GM21526 (cell line): ENCODE results near the gene STC2.

Source experiments
- ATAC-seq: cut with Tn5 transposase; IDR thresholded peaks from one replicate; pipeline ENCODE4 v1.9.1; 2021; ENCODE audit warnings: moderate library complexity; ENCODE audit not compliant: unreplicated experiment, low FRiP score

The STC2 gene

DNA sequence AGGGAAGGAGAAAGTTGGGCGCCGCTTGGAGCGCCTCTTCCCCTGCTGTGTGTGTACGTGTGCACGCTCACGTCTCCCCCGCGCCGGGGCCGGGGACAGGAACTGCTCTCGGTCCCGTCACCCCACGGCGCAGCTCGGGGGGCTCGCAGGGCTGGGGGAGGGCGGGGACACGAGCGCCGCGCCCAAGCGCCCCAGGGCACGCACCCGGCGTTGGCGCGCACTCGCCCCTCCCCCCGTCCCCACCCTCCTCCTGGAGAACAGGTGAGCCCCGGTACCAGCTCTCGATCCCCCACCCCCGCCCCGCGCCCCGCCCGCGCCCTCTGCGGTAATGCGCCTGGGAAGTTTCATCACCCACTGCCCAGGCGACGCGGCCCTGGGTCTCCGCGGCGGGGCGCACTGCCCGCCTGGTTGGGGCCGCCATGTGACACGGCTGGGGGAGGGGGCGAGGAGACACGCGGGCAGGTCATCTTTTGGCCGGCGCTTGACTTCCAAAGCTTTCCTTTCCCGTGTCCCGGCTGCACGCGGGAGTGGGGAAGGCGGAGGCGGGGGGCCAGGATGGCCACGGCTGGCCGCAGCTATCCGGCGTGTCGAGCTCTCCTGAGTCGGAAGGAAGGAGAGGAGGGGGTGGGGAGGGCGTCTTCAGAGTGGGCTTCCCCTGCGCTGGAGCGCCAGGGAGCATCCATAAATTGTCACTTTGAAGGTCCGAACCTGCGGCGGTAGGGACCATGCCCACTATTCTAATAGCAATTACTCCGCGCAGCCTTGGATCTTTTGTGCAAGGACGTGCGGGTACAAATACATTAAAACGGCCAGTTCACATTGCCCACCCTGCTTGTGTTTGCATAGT, 1.5 kb upstream of the STC2 start:
- ATAC-seq, result no peak

- ATAC-seq, result no peak
Observed at GRCh38 chr5:173328844-173329490, 753 bp upstream of the STC2 start.

DNA sequence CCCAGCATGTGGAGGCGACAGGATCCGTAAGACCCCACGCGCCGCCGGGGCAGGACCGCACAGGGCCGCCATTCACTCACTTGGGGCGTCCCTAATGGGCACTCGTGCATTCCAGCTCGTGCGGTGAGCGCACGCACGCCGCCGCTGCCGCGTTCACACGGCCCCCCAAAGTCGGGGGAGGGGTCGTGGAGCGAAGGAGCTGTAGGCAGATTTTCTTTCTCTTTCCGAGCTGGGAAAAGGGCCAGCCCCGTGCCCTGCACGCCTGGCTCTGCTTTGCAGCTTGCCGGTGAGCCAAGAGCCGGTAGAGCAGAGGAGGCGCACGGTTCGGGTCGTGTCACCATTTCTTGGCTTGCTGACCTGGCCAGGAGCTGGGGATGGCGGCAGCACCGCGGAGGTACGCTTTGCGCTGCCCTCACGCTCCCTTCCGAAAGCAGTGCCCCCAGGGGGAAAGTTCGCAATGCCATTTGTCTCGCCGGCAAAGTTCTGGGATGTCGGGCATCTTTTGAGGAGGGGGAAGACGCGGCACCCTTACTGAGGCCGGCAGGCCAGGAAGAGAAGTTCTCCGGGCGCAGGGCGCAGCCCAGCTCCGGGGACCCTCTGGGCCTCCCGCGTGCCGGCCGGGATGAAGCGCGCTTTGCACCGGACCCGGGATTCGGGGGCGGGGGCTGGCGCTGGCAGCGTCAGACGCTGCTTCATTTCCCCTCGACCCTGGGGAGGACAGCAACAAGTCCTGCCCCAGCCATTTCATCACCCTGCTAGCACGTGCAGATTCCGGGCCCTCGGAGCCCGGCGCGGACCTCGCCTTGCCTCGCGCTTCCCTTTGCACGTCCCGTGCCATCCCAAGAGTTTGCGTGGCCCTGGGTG, 898 bp downstream of the STC2 start:
- ATAC-seq, result no peak

DNA sequence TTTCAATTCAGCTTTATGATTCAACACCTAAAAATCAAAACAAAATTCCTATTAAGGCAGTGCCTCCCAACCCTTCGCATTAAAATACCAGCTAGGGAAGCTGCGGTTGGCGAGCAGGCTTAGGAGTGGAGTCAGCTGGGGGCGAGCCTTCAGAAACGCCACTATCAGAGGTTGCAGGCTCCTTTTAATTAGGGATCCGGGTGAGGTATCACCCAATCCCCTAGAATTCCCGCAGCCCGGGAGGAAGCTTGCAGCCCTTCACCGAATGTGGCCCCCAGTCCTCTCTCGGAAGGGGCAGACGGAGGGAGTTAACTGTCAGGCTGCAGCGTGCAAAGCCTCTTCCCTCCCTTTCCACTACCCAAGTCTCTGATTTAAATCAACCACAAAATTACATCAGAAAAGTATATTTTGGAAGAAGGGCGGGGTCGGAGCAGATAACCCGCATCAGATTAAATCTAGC, 1.7 kb downstream of the STC2 start:
- ATAC-seq, result no peak

DNA sequence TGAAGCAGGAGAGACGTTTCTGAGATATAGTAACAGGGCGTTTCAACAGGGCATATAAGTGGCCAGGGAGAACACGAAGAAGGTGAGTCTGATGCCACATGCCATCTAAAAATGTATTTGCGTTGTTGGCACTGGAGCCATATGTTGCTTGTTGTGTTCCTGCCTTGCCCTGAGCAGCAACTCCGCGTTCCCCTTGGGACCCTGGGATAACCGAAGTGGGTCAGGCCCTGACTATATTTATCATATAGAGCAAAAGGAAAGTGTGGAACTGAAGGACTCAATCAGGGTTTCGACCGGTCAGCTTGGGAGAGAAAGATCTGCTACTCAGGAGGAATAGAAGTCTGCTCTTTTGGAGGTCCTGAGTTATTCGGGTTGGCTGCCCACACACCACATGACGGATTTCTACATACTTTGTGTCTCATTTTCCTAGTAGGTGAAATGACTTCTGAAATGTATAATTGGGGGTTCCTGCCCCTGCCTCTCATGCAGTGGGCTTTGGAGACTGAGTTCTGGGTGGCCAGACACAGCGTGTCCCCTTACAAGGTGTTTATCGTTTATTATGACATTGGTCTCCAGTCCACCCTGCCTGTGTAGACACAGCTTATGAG, 3.0 kb downstream of the STC2 start:
- no peak for ATAC-seq

- ATAC-seq, result no peak
Observed at GRCh38 chr5:173324115-173325001, 3.9 kb downstream of the STC2 start.

- ATAC-seq, result no peak
Observed at GRCh38 chr5:173323799-173324114, 4.5 kb downstream of the STC2 start.

- no peak for ATAC-seq
Observed at GRCh38 chr5:173323106-173323798, 5.0 kb downstream of the STC2 start.

GRCh38 chr5:173321886-173322285, 6.3 kb downstream of the STC2 start:
- ATAC-seq, result no peak

GRCh38 chr5:173320259-173320658, 8.0 kb downstream of the STC2 start:
- ATAC-seq, result no peak

DNA sequence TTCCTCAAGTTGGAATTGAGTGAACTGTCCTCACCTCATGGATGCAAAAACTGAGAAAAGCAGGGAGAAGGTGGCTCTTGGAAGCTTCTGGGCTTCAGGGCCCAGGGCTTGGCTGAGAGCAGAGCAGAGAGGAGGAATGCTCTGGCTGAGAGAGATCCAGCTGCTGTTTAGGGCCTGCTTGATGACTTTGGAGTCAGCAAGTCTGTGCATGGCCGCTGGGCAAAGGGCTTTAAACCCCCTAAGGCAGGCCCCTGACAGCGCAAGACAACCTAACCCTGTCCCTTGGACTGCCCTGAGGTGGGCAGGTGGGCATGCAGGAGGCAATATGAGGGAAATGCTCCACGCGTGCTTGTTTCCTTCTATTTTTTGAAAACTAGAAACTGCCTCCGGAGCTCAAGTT, 8.6 kb downstream of the STC2 start:
- ATAC-seq, result no peak

- no peak for ATAC-seq
Observed at GRCh38 chr5:173318881-173319620, 9.2 kb downstream of the STC2 start.

GRCh38 chr5:173318330-173318729, 9.9 kb downstream of the STC2 start:
- ATAC-seq, result no peak

- no peak for ATAC-seq
Observed at GRCh38 chr5:173317852-173318251, 10.4 kb downstream of the STC2 start.

DNA sequence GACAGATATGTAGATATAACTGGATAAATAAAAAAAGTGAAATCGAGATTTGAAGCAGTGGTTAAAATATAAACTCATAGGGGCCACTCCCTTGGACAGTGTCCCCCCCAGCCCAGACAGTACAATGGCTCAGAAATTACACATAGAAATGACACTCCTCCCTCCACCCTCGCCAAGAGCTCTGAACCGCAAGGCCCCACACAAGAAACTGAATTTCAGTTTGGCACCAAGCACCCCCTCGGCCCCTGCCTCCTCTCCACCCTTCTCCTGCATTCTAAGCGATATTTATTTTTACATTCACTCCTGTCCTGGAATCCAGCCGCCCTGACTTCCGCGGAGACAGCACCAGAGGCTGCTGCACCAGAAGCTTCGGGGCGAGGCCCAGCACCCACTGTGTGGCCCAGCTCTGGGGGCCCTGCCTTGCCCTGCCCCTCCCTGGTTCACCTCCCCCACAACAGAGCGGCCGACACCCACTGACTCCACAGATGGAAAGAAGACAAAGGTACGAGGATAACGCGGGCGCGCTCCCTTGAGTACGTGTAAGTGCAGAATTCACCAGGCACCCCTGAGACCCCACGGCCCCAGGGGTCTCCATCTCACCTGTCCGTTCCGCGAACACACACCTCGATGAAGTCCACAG, 11.0 kb downstream of the STC2 start:
- ATAC-seq, result no peak

DNA sequence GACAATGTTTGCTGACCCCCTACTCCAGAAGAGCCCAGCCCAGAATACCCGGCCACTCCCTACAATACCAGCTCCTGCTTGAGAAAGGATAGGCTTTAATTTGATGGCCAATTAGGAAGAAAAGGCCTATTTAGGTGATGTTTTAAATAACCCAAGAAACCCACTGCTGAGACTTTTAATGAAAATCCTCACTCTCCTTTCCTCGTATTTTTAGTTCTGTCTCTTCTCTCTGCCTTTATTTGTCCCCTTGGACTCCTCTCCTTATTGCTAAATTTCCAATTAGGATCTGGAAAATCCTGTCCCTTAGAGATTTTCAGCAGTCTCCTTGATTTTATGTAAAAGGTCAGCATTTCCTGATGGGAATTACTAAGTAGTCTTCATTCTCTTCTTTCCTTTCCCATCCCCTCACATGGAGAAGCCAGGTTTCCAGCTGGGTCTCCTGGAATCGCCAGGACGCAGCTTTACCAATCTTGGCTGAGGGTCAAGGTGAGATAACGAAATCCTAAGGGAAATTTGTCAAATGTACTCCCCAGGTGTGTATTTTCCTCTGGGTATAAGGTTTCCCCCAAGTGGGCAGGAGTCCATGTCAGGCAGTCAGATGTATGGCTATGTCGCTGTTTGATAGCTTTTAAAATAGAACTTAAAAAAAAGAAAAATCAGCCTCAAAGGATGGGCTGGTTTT, 11.7 kb downstream of the STC2 start:
- no peak for ATAC-seq

DNA sequence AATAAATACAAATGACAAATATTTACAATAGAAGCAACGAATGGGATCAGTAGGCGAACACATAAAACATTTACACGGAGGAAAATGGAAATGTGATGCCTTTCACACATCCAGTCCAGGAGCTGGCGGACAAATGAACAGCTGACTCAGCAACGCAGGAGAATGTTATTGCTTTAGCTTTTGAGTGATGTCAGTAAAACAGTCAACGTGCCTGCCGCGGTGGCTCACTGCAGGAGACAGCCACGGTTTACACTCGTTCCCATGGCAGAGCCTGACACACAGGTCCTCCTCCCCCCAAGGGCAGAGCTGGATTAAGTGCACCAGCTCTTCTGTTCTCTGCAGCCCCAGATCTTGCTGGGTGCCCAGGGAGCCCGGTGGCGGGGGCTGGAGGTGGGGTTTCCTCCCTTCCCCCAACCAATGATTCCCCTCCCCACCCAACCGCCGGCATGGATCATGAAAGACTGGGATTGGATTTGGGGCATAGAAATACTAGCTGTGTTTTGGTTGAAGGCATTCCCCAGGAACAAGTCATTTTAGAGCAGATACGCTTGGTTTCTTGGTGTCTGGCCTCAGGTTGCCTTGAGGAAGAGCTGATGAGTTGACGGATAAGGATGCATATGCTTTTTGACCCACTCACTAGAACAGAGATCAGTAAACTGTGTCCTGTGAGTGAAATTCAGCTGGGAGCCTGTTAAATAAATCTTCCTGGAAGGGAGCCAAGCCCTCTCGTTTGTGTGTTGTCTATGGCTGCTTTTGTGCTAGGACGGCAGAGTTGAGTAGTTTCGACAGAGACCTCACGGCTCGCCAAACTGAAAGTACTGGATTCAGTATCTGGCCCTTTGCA, 12.5 kb downstream of the STC2 start:
- no peak for ATAC-seq
